ENCODE data around the gene GALNT17.

The GALNT17 gene

DNA sequence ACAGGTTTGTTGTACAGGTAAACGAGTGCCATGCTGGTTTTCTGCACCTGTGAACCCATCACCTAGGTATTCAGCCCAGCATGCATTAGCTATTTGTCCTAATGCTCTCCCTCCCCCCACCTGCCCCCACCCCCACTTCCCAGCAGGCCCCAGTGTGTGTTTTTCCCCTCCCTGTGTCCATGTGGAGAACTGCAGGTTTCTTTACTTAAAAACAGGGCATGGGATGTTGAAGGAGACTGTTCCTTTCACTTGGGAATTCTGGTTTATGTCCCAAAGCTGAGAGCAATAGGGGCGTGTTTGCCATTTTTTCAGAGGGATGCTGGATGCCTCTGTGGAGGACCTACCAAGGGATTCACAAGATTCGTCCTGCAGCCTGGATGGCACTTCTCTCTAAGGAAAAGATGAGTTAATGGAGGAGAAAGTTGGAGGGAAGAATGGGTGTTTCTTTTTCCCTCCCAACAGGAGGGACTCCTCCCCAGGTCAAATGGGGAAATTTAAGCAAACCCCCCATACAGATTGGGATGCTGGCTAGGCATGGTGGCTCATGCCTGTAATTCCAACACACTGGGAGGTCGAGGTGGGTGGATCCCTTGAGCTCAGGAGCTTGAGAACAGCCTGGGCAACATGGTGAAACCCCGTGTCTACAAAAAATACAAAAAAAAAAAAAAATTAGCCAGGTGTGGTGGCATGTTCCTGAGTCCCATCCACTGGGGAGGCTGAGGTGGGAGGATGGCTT is 136.0 kb downstream of the GALNT17 start:
- Mint-ChIP-seq H3K9me3 (peaks cover 20% of the 10 kb centered on the region), H3K36me3 (ENCODE audit: low read depth) (no peaks in the 10 kb centered on the region), H3K27ac (no peak overlapping the region), H3K27me3 (ENCODE audit: low read depth) (peaks cover 4% of the 10 kb centered on the region), H3K4me1 (peaks cover 43% of the 10 kb centered on the region), H3K4me3 (no peak overlapping the region)
- TF ChIP-seq, protein P1, sequence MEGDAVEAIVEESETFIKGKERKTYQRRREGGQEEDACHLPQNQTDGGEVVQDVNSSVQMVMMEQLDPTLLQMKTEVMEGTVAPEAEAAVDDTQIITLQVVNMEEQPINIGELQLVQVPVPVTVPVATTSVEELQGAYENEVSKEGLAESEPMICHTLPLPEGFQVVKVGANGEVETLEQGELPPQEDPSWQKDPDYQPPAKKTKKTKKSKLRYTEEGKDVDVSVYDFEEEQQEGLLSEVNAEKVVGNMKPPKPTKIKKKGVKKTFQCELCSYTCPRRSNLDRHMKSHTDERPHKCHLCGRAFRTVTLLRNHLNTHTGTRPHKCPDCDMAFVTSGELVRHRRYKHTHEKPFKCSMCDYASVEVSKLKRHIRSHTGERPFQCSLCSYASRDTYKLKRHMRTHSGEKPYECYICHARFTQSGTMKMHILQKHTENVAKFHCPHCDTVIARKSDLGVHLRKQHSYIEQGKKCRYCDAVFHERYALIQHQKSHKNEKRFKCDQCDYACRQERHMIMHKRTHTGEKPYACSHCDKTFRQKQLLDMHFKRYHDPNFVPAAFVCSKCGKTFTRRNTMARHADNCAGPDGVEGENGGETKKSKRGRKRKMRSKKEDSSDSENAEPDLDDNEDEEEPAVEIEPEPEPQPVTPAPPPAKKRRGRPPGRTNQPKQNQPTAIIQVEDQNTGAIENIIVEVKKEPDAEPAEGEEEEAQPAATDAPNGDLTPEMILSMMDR (IDR thresholded peaks at IDR 0.05; ENCODE audit: unreplicated experiment in 3 of 3): no peak

DNA sequence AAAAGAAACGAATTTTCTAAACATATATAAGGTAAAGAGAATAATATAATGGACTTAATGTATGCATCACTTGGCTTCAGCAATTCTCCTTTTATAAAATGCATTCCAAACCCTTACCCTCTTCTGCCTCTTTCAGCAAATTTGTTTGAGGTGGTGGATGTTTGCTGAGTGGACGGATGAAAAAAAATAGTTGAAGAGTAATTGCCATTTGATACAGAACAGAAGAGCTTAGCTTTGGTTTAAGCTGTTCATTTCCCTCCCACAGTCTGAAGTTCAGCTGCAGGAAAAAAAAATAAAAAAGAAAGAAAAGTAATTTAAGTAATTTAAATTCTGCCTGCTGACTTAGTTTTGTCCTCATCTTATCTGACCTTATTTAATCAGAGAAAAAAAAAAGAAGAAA is 138.6 kb downstream of the GALNT17 start:
- H3K27ac Mint-ChIP-seq: peak overlapping the region in 2 of 3 experiments; percentile 76 to 91
- peaks cover 6% of the 10 kb centered on the region for H3K27me3 Mint-ChIP-seq (ENCODE audit: low read depth)

DNA sequence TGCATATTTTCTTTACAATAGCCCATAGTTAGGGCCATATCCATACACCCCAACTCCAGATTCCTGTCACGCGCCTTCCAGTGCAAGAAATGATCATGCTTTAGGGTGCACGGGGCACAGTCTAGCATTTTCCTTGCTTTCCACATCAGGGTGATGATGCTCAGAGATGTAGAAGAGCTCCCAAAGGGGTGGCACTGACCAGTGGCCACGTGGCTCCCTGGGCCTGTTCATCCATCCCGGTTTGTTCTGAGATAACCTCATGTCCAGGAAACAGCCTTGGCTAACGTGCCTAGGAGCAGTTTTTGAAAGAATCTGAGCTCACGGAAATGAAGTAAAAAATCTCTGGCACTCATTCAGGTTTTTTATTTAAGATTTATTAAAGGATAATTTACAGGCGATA is 139.3 kb downstream of the GALNT17 start:
- Mint-ChIP-seq H3K9me3 (peaks cover 3% of the 10 kb centered on the region), H3K27ac (peak overlapping the region; percentile 56 to 91 (median 76))

More for the DNA sequence above, 138.6 kb downstream of the GALNT17 start:
- H3K4me1 Mint-ChIP-seq: peaks cover 46% of the 10 kb centered on the region
- peaks cover 6% of the 10 kb centered on the region for H3K9me3 Mint-ChIP-seq
- no peak overlapping the region for H3K4me3 Mint-ChIP-seq
- no peaks in the 10 kb centered on the region for H3K36me3 Mint-ChIP-seq (ENCODE audit: low read depth)
- TF ChIP-seq, protein P1 (IDR thresholded peaks at IDR 0.05; ENCODE audit: unreplicated experiment in 3 of 3): no peak

DNA sequence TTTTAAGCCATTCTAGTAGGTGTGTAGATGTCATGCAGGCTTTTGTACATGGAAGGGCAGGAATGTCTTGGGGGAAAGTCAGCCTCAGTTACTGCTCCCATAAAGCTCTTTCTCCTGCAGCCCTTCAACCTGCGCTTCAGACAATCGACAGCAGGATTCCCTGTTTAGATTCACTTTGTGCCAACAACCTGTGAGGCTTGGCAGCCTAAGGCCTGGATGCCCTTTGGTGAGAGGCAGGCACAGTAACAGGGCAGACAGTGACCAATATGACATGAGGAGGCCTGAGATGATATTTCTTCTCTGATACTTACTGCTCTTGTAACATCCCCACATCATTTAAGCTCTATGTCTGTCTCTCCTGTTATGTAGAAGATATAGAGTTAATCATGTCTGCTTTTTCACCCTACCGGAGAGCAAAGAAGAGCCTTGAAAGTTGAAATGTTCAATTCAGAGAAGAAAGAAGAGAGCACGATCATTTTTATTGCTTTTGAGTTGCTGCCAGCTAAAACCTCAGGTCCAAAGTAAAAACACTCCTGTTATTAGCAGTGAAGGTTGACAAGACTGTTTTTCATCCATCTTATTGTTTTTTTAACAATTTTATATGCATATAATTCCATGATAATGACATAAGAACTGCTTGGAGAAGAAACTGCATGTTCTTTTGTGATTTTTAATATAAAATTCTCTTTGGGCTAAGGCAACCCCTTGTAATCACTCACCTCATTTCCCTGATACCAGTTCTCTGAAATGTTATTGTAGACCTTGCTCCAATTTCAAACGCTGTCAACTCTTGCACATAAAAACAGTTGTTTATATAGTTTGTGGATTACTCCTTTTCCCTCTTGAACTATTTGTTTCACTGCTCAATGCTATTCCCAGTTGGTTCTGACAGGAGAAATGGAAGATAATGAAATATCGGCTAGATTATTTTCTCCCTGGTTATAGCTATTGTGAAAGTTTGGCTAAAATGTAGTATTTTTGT is 140.9 kb downstream of the GALNT17 start:
- H3K27ac Mint-ChIP-seq: peak overlapping the region; percentile 62 to 91 (median 87)
- H3K4me1 Mint-ChIP-seq: peaks cover 49% of the 10 kb centered on the region
- TF ChIP-seq, protein P1 (IDR thresholded peaks at IDR 0.05; ENCODE audit: unreplicated experiment in 3 of 3): no peak
- peaks cover 5% of the 10 kb centered on the region for H3K27me3 Mint-ChIP-seq (ENCODE audit: low read depth)
- no peaks in the 10 kb centered on the region for H3K9me3 Mint-ChIP-seq
- no peaks in the 10 kb centered on the region for H3K36me3 Mint-ChIP-seq (ENCODE audit: low read depth)
- no peak overlapping the region for H3K4me3 Mint-ChIP-seq

More for the DNA sequence above, 139.3 kb downstream of the GALNT17 start:
- H3K4me1 Mint-ChIP-seq: peaks cover 49% of the 10 kb centered on the region
- peaks cover 6% of the 10 kb centered on the region for H3K27me3 Mint-ChIP-seq (ENCODE audit: low read depth)
- H3K4me3 Mint-ChIP-seq: no peak overlapping the region
- TF ChIP-seq, protein P1 (IDR thresholded peaks at IDR 0.05; ENCODE audit: unreplicated experiment in 3 of 3): no peak
- no peaks in the 10 kb centered on the region for H3K36me3 Mint-ChIP-seq (ENCODE audit: low read depth)

DNA sequence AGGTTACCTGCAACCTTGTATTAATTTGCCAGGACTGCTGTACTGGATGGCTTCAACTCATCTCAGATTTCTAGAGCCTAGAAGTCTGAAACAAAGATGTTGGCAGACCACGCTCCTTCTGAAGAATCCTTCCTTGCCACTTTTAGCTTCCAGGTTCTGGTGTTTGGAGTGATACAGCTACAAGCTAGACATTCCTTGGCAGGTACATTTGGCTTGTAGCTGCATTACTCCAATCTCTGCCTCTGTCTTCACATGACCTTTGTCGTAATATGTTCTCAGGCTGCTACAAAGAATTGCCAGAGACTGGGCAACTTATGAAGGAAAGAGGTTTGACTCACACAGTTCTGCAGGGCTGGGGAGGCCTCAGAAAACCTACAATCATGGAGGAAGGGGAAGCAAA is 146.3 kb downstream of the GALNT17 start:
- H3K27me3 Mint-ChIP-seq (ENCODE audit: low read depth): peaks cover 18% of the 10 kb centered on the region
- H3K27ac Mint-ChIP-seq: no peak overlapping the region
- no peak overlapping the region for H3K4me3 Mint-ChIP-seq
- H3K9me3 Mint-ChIP-seq: no peaks in the 10 kb centered on the region
- TF ChIP-seq, protein P1 (IDR thresholded peaks at IDR 0.05; ENCODE audit: unreplicated experiment in 3 of 3): no peak
- H3K36me3 Mint-ChIP-seq (ENCODE audit: low read depth): no peaks in the 10 kb centered on the region
- H3K4me1 Mint-ChIP-seq: peaks cover 12% of the 10 kb centered on the region
